HepG2 (cell line): ENCODE results near the gene RAP1A. TPM values are rescaled to one million over a fixed set of nuclear protein-coding genes. Genes with fewer than 3 reads are reported as not detected.
A peak's percentile ranks its signal among the peaks of the same experiment; 100 is the strongest.

Experiments used
- CBX2 ChIP-seq, 2 experiments: fragments of 200-600 bp in 1 of 2; sonication (generic); formaldehyde crosslinking in 1 of 2; IDR thresholded peaks; 2 replicates each; pipeline versions ENCODE4 v1.7.0 to v1.8.1; 2018 to 2022; ENCODE audit warnings: low read depth in 2 of 2, low read length in 1 of 2, mild to moderate bottlenecking in 1 of 2, missing genetic modification reagents in 1 of 2
- ETV5 ChIP-seq: IDR thresholded peaks from 2 replicates; pipeline ENCODE4 v1.6.1; 2018; ENCODE audit warnings: missing biosample characterization, missing genetic modification reagents, inconsistent platforms, borderline replicate concordance
- FOXA3 ChIP-seq: IDR thresholded peaks from 2 replicates; pipeline ENCODE4 v1.6.1; 2016; ENCODE audit warnings: missing genetic modification reagents, missing compliant biosample characterization
- HIVEP1 ChIP-seq: sonication (generic); formaldehyde crosslinking; IDR thresholded peaks from 2 replicates; pipeline ENCODE4 v1.4.0; 2020; ENCODE audit warnings: mild to moderate bottlenecking, missing genetic modification reagents
- MEIS1 ChIP-seq: sonication (generic); formaldehyde crosslinking; IDR thresholded peaks from 2 replicates; pipeline ENCODE4 v1.9.0; 2021; ENCODE audit warnings: mild to moderate bottlenecking, missing genetic modification reagents, moderate library complexity, borderline replicate concordance
- NFE2L1 ChIP-seq: sonication (generic); formaldehyde crosslinking; IDR thresholded peaks from 2 replicates; pipeline ENCODE4 v1.4.0; 2020; ENCODE audit warnings: missing genetic modification reagents, mild to moderate bottlenecking, borderline replicate concordance
- PLRG1 ChIP-seq: fragments of 450-650 bp; conservative IDR thresholded peaks from 2 replicates; pipeline ENCODE4 v1.6.1; 2016
- RFXANK ChIP-seq: IDR thresholded peaks from 2 replicates; pipeline ENCODE4 v1.6.1; 2016
- RFXAP ChIP-seq: sonication (generic); formaldehyde crosslinking; IDR thresholded peaks from 2 replicates; pipeline ENCODE4 v1.4.0; 2020; ENCODE audit warnings: missing genetic modification reagents, borderline replicate concordance
- ZNF556 ChIP-seq: sonication (generic); formaldehyde crosslinking; IDR thresholded peaks from 2 replicates; pipeline ENCODE4 v1.4.0; 2020; ENCODE audit warnings: mild to moderate bottlenecking, missing genetic modification reagents, borderline replicate concordance
- ZNF772 ChIP-seq: sonication (generic); formaldehyde crosslinking; IDR thresholded peaks from 2 replicates; pipeline ENCODE4 v1.5.0; 2020; ENCODE audit warnings: mild to moderate bottlenecking, missing genetic modification reagents
- ZSCAN22 ChIP-seq: sonication (generic); formaldehyde crosslinking; IDR thresholded peaks from 2 replicates; pipeline ENCODE4 v1.4.0; 2020; ENCODE audit warnings: mild to moderate bottlenecking, missing genetic modification reagents
- polyA plus RNA-seq, 8 experiments: library from polyadenylated mRNA; depleted of rRNA in 3 of 8; stranded (reverse) in 7 of 8; unstranded in 1 of 8; fragments of >200 nt; fragmentation: Illumina TruSeq in 4 of 8; extraction: Trizol in 4 of 8; gene quantifications; 2 replicates each; pipeline versions ENCODE4 v1.2.1 to v1.2.3, GENCODE V29; 2011 to 2016; ENCODE audit warnings: low read depth in 4 of 8, missing spikeins in 1 of 8, mixed read lengths in 1 of 8; ENCODE audit not compliant: insufficient read depth in 1 of 8
- total RNA-seq, 5 experiments: library from RNA; depleted of rRNA; stranded (reverse); fragments of >200 nt; fragmentation: Illumina TruSeq; extraction: Trizol; gene quantifications; 2 replicates each; pipeline ENCODE4 v1.2.3, GENCODE V29; 2016; ENCODE audit warnings: low read depth in 1 of 5
- TF ChIP-seq, protein P1 (sequence below): IDR thresholded peaks from 2 replicates; pipeline ENCODE4 v1.6.1; 2016; ENCODE audit warnings: missing genetic modification reagents, missing compliant biosample characterization
- TF ChIP-seq, protein P2 (sequence below): sonication (generic); formaldehyde crosslinking; IDR thresholded peaks from 2 replicates; pipeline ENCODE4 v1.4.0; 2020; ENCODE audit warnings: missing genetic modification reagents
- TF ChIP-seq, protein P3 (sequence below): sonication (generic); formaldehyde crosslinking; IDR thresholded peaks from 2 replicates; pipeline ENCODE4 v1.4.0; 2020; ENCODE audit warnings: missing genetic modification reagents
- TF ChIP-seq, protein P4 (sequence below): sonication (generic); formaldehyde crosslinking; IDR thresholded peaks from 2 replicates; pipeline ENCODE4 v1.9.0; 2021; ENCODE audit warnings: mild to moderate bottlenecking, missing genetic modification reagents
- TF ChIP-seq, protein P5 (sequence below): sonication (generic); formaldehyde crosslinking; IDR thresholded peaks from 2 replicates; pipeline ENCODE4 v1.4.0; 2020; ENCODE audit warnings: low read depth, mild to moderate bottlenecking, missing genetic modification reagents

The RAP1A gene
- total and polyA plus RNA-seq, 2 of the 13 experiments (the other 11 are each of a cell fraction or from before 2014, with no cell fraction given), result 19.0 to 20.7 TPM

DNA sequence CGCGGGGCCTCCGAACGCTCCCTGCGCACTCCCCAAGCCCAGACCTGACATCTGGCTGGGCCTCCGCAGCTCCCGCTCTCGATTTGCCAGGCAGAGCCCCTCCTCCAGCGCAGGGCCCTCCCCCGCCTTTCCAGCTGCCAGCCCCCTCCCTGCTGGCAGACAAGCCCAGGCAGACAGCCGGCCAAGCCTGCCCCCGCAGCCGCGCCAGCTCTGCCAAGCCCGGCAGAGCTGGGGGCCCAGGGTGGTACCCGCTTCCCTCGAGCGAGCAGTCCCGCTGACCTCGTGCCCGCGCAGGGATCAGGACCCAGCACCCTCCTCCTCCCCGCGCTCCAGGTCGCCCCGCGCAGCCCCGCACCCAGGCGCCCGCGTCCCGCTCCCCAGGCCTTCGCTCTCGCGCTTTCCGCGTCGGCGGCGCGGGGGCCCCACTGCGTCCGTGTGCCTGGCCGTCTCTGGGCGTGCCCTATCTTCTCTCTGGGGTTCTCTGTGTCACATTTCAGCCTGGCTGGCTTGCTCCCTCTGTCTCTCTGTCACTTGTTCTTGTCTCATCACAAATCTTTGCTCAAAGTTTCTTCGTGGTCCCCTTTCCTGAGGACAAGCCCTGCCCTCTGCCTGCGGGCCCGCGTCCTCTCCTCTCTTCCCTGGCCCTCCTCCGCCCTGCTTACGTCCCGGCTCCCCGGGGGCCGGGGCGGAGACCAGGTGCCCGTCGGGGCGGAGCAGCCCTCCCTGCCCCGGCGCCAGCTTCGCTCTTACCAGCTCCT, 119.0 kb downstream of the RAP1A start (continued):
- TF ChIP-seq, protein P1, sequence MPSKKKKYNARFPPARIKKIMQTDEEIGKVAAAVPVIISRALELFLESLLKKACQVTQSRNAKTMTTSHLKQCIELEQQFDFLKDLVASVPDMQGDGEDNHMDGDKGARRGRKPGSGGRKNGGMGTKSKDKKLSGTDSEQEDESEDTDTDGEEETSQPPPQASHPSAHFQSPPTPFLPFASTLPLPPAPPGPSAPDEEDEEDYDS (CRISPR knock-in tag), result no peak
- TF ChIP-seq ZNF556 (CRISPR knock-in tag) (no peak), PLRG1 (no peak), ZSCAN22 (no peak), ETV5 (0 out of 2 replicates have a peak, but pooled peaks have one; percentile 2), RFXANK (CRISPR knock-in tag) (0 out of 2 replicates have a peak, but pooled peaks have one; percentile 10), CBX2 (IDR thresholded peaks at IDR 0.05; ENCODE audit: low read depth, low read length) (no peak), CBX2 (CRISPR knock-in tag; IDR thresholded peaks at IDR 0.05; ENCODE audit: low read depth) (no peak), HIVEP1 (CRISPR knock-in tag) (no peak), FOXA3 (CRISPR knock-in tag) (no peak), RFXAP (CRISPR knock-in tag) (no peak), MEIS1 (no peak; the same call in 1 of the 2 replicates), NFE2L1 (CRISPR knock-in tag) (no peak), ZNF772 (no peak)
- TF ChIP-seq, protein P2, sequence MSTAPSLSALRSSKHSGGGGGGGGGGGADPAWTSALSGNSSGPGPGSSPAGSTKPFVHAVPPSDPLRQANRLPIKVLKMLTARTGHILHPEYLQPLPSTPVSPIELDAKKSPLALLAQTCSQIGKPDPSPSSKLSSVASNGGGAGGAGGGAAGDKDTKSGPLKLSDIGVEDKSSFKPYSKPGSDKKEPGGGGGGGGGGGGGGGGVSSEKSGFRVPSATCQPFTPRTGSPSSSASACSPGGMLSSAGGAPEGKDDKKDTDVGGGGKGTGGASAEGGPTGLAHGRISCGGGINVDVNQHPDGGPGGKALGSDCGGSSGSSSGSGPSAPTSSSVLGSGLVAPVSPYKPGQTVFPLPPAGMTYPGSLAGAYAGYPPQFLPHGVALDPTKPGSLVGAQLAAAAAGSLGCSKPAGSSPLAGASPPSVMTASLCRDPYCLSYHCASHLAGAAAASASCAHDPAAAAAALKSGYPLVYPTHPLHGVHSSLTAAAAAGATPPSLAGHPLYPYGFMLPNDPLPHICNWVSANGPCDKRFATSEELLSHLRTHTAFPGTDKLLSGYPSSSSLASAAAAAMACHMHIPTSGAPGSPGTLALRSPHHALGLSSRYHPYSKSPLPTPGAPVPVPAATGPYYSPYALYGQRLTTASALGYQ (CRISPR knock-in tag), result no peak
- TF ChIP-seq, protein P3, sequence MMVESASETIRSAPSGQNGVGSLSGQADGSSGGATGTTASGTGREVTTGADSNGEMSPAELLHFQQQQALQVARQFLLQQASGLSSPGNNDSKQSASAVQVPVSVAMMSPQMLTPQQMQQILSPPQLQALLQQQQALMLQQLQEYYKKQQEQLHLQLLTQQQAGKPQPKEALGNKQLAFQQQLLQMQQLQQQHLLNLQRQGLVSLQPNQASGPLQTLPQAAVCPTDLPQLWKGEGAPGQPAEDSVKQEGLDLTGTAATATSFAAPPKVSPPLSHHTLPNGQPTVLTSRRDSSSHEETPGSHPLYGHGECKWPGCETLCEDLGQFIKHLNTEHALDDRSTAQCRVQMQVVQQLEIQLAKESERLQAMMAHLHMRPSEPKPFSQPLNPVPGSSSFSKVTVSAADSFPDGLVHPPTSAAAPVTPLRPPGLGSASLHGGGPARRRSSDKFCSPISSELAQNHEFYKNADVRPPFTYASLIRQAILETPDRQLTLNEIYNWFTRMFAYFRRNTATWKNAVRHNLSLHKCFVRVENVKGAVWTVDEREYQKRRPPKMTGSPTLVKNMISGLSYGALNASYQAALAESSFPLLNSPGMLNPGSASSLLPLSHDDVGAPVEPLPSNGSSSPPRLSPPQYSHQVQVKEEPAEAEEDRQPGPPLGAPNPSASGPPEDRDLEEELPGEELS, result no peak
- TF ChIP-seq, protein P4, sequence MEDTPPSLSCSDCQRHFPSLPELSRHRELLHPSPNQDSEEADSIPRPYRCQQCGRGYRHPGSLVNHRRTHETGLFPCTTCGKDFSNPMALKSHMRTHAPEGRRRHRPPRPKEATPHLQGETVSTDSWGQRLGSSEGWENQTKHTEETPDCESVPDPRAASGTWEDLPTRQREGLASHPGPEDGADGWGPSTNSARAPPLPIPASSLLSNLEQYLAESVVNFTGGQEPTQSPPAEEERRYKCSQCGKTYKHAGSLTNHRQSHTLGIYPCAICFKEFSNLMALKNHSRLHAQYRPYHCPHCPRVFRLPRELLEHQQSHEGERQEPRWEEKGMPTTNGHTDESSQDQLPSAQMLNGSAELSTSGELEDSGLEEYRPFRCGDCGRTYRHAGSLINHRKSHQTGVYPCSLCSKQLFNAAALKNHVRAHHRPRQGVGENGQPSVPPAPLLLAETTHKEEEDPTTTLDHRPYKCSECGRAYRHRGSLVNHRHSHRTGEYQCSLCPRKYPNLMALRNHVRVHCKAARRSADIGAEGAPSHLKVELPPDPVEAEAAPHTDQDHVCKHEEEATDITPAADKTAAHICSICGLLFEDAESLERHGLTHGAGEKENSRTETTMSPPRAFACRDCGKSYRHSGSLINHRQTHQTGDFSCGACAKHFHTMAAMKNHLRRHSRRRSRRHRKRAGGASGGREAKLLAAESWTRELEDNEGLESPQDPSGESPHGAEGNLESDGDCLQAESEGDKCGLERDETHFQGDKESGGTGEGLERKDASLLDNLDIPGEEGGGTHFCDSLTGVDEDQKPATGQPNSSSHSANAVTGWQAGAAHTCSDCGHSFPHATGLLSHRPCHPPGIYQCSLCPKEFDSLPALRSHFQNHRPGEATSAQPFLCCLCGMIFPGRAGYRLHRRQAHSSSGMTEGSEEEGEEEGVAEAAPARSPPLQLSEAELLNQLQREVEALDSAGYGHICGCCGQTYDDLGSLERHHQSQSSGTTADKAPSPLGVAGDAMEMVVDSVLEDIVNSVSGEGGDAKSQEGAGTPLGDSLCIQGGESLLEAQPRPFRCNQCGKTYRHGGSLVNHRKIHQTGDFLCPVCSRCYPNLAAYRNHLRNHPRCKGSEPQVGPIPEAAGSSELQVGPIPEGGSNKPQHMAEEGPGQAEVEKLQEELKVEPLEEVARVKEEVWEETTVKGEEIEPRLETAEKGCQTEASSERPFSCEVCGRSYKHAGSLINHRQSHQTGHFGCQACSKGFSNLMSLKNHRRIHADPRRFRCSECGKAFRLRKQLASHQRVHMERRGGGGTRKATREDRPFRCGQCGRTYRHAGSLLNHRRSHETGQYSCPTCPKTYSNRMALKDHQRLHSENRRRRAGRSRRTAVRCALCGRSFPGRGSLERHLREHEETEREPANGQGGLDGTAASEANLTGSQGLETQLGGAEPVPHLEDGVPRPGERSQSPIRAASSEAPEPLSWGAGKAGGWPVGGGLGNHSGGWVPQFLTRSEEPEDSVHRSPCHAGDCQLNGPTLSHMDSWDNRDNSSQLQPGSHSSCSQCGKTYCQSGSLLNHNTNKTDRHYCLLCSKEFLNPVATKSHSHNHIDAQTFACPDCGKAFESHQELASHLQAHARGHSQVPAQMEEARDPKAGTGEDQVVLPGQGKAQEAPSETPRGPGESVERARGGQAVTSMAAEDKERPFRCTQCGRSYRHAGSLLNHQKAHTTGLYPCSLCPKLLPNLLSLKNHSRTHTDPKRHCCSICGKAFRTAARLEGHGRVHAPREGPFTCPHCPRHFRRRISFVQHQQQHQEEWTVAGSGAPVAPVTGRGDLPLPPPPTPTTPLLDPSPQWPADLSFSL, result no peak
- TF ChIP-seq, protein P5, sequence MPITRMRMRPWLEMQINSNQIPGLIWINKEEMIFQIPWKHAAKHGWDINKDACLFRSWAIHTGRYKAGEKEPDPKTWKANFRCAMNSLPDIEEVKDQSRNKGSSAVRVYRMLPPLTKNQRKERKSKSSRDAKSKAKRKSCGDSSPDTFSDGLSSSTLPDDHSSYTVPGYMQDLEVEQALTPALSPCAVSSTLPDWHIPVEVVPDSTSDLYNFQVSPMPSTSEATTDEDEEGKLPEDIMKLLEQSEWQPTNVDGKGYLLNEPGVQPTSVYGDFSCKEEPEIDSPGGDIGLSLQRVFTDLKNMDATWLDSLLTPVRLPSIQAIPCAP (CRISPR knock-in tag), result no peak
